SK-N-MC (cell line): ENCODE results near the gene CPLANE2.

Source experiments
- EZH2 ChIP-seq: fragments of 200-600 bp; sonication (generic); IDR thresholded peaks from one replicate; pipeline ENCODE4 v1.6.1; 2017; ENCODE audit warnings: antibody characterized with exemption
- FOXP2 ChIP-seq: optimal IDR thresholded peaks from 2 replicates; pipeline ENCODE3; 2011; ENCODE audit warnings: mild to moderate bottlenecking, moderate library complexity; ENCODE audit not compliant: insufficient read depth; ENCODE audit errors: extremely low read length, control extremely low read depth
- POLR2AphosphoS5 ChIP-seq: IDR thresholded peaks from 2 replicates; pipeline ENCODE4 v1.6.1; 2012; ENCODE audit warnings: mild to moderate bottlenecking, low read depth, low read length, borderline replicate concordance

- TF ChIP-seq POLR2AphosphoS5 (no peak), EZH2 (no peak), FOXP2 (no peak)
Measured at GRCh38 chr1:16191916-16192546, 45.0 kb downstream of the CPLANE2 start.
